ENCODE data around the gene ACOX1. TPM values are rescaled to one million over a fixed set of nuclear protein-coding genes. Genes with fewer than 3 reads are reported as not detected.

The ACOX1 gene
- total and polyA plus RNA-seq, 2 of the 13 experiments (the other 11 are each of a cell fraction or from before 2014, with no cell fraction given) = 86.4 to 120 TPM

- 0 out of 2 replicates have a peak, but pooled peaks have one; percentile 29 for TF ChIP-seq POGK (CRISPR knock-in tag; conservative IDR thresholded peaks at IDR 0.05)
- no peak for TF ChIP-seq RFX1 (IDR thresholded peaks at IDR 0.05)
- 0 out of 2 replicates have a peak, but pooled peaks have one; percentile 80 for TF ChIP-seq ZNF318 (CRISPR knock-in tag; IDR thresholded peaks at IDR 0.05)
- no peak for TF ChIP-seq ZNF704 (CRISPR knock-in tag; IDR thresholded peaks at IDR 0.05; ENCODE audit: borderline replicate concordance)
- no peak for TF ChIP-seq ZNF513 (CRISPR knock-in tag; conservative IDR thresholded peaks at IDR 0.05)
Observed at GRCh38 chr17:75927286-75927922, 51.6 kb downstream of the ACOX1 start (continued).
